T-helper 1 cell treated with Interleukin-12 subunit alpha and Interleukin-12 subunit beta and Interleukin-4 antibody, amounts not matched to agents 30 ng/mL and 1 ng/mL, for 36 hours (primary cell): ENCODE measurements around the gene TRIM43B. TPM values are rescaled to one million over a fixed set of nuclear protein-coding genes. Genes with fewer than 3 reads are reported as not detected.
"Not testable (repeated sequence)": the region's sequence is repeated elsewhere in the genome, so short reads cannot be mapped to it uniquely, and the experiment has no call there.

Experiments used
- intact Hi-C: fragments of 100-400 bp; cut with micrococcal nuclease; formaldehyde crosslinking; loops from one replicate; pipeline ENCODE4 v1.15.1; 2024
- total RNA-seq: library from RNA; stranded (reverse); gene quantifications from 2 replicates; pipeline ENCODE4 v1.2.3, GENCODE V29; 2022

The TRIM43B gene
- total RNA-seq, 1 donor from 2014 or later: not detected

GRCh38 chr2:95434507-95435076, 50.0 kb downstream of the TRIM43B start:
- intact Hi-C loops: not testable (repeated sequence)

DNA sequence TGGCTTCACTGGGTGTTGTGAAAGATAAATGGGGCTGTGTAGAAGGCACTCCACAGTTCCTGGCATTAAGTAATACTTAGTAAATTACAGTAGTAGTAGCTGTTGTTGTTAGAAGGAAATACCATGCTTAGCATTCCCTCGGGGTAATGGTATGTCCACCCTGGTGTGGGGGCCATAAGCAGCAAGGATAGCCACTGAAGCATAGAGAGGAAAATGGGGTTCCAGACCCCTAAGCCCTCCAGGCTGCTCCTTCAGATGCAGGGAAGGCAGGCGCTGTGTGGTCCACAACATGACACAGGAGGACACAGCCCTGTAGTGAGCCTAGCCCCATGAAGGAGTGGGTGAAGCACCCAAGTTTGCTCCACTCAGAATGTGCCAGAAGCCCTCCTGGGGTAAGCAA, 50.6 kb downstream of the TRIM43B start:
- intact Hi-C loops: not testable (repeated sequence)

- intact Hi-C loops: not testable (repeated sequence)
Observed at GRCh38 chr2:95433373-95433772, 51.2 kb downstream of the TRIM43B start.

GRCh38 chr2:95429748-95430467, 54.6 kb downstream of the TRIM43B start:
- intact Hi-C loops: not testable (repeated sequence)

DNA sequence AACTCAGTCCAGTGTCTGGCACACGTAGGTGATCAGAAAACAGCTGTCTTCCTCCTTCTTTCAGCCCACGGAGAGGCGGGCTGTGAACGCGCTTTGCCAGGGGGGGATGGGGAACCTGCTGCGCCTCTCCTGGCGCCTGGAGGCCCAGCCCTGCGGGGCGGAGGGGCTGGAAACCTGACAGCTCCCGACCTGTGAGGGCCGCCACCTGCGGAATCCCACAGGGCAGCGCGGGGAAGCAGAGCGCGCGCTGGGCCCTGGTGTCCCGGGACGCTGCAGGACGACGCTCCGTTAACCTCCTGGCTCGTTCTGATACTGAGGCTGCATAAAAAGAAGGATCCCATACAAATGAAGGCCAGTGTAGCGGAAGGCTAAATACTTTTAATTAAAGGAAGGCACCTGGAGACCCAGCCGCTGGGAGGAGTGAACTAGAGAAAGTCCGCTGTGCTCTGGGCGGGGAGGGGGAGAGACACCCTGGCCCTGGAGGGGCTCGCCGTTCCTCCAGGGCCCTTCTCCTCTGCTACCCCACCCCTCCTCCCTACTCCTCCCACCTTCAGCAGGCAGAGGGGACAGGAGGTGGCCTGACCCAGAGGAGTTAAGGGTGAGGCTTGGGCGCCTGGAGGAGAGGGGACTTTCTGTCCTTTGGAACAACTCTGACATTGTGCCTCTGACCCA, 57.2 kb downstream of the TRIM43B start:
- intact Hi-C loops: not testable (repeated sequence)

Other genes with a start within 250 kb of the TRIM43B start
- 0.78 and 1.4 TPM in 2 replicates for gene PROM2, start 210.3 kb downstream of the TRIM43B start, total RNA-seq
- gene KCNIP3, start 187.4 kb downstream of the TRIM43B start, total RNA-seq: not detected in 2 replicates
- 27.9 and 31.6 TPM in 2 replicates for gene FAHD2A, start 82.0 kb downstream of the TRIM43B start, total RNA-seq
- not detected in 2 replicates for gene TRIM43, start 107.2 kb upstream of the TRIM43B start, total RNA-seq